GM18511 (cell line): ENCODE results near the gene SPTAN1.
"Not testable (repeated sequence)": the region's sequence is repeated elsewhere in the genome, so short reads cannot be mapped to it uniquely, and the experiment has no call there.

Source experiments
- ATAC-seq: cut with Tn5 transposase; IDR thresholded peaks from one replicate; pipeline ENCODE4 v1.9.1; 2021; ENCODE audit warnings: mild to moderate bottlenecking, moderate library complexity; ENCODE audit not compliant: unreplicated experiment

SPTAN1 gene

DNA sequence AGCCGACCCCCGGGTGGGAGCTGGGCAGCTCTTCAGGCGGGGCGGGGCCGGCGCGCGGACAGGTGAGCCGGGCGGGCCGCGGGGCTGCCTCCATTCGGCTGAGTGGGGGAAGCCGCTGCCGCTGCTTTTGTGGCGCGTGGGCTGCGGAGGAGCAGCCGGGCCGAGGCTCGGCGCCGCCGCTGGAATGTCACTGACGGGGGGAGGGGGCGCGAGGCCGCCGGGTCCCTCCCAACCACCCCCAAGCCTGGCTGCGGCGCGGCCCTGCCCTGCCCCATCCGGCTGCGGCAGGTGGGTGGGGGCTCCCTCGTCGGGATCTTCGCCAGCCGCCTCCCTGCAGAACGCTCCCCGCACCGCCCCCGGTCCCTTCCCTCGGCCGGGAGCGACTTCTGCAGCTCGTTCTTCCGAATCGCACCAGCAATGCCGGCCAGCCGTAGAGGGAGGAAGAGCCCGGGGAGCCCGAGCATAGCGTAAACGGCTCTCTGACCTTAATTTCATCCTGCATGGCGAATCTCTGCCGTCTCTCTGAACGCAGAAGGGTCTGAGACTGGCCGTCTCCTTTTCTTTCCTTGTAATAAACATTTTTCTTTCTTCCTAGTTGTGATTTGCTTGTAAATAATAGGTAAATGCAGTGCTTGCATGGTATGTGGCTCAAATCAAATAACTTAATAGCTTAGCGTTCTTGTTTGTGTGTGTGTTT lies 505 bp downstream of the SPTAN1 start:
- peak; percentile 45 for ATAC-seq

DNA sequence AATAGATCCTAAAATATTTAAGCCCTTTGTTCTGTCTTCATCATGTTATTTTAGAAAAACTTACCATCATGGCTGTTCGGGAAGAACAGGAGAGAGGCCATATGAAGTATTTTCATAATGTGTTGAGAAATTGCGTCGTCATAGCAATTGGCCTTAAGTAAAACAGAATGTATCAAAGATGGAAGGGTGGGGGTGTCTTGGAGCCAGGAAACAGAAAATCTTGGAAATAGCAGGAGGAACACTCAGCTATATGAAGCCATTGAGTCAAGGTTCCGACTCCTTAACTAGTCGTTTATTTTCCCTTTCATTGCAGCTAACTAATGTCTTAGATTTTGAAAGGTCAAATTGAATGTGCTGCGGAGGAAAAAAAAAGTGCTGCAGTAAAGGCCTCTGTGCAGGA lies 1.3 kb downstream of the SPTAN1 start:
- no peak for ATAC-seq

DNA sequence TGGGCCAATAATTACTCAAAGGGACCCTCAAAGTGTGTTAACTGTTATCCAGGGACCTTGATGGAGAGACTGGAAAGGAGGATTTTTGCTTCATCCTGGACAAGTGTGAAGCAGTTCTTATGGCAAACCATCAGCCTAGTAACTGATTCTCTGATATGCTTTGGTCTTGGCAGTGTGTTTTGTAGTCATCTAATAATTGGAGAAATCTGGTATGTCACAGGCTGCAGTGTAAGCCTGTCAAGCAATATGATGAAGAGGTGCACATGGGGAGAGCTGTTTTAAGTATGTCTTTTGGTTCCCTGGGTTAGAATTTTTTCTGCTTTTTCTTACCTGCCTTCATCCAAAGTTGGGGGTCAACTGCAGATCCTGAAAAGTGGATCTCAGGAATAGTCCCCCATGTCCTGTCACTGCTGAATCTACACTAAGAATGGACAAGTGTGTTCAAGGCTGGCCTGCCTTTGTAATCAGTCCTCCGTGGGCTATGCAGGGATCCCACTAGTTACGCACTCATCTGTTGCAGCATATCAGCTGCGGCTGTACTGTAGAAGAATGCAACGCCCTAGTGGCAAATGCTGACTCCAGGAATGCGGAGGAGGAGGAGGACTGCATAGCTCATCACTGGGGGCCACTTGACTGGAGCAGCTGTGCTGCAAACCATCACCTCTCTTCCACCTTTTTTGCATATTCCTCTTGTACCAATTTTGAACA lies 1.9 kb downstream of the SPTAN1 start:
- no peak for ATAC-seq

DNA sequence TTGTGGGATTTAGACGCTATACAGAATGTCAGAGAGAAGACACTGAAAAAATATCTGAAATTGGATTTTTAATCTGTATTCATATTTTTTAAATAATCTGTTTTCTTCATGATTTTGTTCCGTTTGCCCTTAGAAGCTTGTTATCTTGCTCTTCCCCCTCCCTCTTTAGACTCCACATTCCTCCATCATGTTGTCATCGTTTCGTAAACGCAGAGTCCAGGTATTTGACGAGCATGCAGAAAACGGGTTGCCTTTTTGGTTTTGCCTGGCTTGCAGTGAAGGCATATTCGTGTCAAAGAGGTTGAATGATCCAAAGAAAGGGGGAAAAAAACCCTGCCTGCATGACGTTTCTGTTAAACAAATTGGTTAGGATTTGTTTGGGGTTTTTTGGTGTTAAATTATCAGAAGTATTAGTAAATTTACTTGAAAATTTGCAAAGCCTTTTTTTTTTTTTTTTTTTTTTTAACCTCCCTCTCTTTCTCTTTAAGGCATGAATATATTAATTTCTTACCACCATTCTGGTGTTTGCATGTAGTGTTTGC lies 2.9 kb downstream of the SPTAN1 start:
- ATAC-seq, result no peak

DNA sequence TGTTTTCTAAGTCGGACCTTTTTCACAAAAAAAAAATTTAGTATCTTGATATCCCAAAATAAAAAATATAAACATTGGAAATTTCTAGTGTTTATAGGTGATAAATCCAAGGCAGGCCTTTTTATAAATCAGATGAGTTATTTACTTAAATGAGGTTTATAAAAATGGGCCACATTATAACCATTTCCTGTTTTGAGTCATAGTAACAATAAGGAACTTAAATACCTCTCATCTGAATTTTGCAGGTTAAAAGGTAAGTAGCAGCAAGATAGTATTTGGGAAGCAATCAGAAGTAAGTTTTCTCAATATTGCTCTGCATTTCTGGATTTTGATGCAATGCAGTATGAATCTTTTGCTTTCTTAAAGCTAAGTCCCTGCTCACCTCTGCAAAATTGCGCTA lies 3.9 kb downstream of the SPTAN1 start:
- ATAC-seq, result no peak

DNA sequence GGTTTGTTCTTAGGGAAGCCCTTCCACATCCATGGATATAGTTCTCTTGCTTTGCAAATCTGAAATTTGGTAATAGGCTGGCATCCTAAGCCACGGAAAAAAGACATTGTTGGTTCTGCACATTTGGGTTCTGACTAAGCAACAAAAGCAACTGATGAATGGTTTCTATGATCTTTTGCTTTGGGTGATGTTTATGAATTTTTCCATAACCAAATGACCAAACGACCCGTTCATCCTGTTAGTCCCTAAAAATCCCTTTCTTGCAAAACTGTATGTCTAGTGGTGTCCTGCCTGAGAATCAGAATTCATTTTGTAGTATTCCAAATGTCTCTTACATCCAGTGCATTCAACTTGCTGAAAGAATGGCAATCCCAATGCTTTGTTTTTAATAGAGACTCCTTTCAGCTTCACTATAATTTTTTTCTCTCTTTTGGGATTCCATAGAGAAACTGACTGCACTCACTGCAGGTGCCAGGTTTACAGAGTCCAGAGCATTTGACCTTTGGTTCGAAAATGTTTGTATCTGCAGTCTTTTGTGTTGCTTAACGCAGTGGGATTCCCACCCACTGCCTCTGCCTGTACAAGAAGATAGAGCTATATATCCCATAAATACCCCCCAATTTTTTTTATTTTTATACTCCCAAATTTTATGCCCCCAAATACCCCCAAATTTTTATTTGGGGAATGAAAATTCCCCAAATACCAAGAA lies 4.7 kb downstream of the SPTAN1 start:
- ATAC-seq, result no peak

DNA sequence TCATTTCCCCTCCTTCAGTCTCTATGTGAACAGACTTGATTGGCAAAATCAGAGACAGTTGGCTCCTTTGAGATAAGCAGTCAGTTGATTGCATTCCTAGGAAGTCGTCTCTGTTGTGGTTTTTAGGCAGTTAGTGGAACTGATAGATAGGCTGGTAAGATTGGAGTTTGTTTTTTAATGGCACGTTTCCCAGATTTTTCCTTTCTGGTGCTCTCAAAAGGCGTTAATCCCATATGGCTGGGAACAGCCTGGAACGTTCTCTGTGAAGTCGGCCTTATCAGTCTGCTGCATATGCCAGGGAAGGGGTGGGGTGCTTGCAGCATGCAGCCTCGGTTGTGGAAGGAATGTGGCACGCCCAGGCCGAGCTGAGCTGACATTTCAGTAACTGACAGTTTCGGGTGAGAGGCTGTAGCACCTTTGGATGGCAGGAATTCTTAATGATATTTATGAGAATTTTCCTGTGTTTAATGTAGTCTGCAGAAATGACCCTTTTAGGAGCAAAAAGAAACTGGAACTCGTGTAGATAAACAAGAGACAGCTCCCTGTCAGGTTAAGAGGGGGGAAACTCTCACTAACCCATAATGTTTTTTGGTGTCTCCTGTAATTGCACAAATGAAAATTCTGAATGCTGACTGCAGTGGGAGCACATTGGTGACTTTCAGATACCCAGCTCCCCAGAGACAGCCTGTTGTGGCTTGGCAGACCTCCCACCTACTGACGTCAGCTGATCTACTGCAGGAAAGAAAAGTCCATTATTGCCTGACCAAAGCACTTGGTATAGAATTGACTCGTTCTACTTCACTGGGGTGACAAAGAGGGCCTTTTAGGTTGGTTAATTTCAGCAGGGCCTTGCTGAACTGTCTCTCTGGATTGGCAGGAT lies 6.3 kb downstream of the SPTAN1 start:
- peak; percentile 95 for ATAC-seq

DNA sequence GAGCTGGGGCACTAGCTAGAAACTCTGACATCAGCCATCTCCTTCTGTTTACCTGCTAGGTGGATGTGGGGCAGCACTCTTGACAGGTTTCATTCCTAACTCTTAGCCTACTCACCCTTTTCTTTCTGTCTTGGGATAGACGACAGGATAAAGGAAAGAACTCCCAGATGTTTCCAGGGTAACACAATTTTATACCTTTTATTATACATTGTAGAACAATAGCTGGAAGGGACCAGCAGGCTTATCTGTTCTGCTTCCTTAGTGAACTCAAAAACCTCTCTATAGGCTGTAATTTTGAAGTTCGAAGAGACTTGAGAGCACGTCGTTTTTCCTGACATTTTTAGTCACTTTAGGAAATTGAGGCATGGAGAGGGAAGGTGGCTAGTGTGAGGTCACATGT lies 13.2 kb downstream of the SPTAN1 start:
- no peak for ATAC-seq

DNA sequence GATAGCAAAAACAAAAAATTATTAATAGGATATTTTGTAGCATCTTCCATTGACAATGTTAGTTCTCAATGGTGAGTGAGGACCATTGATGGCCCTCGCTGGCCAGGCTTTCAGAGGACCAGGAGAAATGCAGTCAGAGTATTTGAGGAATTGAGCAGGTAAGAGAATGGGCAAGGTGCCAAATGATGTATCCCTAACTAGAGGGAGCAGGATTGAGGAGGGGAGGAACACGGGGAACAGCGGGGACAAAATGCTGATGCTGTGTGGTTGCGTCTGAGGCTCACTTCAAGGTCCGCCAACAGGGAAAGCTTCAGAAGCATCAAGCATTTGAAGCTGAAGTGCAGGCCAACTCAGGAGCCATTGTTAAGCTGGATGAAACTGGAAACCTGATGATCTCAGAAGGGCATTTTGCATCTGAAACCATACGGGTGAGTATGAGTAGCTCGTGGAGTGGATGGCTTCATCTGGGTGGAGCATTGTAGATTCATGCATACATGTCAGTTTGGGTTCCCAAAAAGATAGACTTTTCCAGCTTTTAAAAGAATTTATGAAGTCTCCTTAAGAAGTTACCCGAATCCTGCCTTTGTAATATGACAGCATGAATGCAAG lies 16.2 kb downstream of the SPTAN1 start:
- ATAC-seq, result no peak

DNA sequence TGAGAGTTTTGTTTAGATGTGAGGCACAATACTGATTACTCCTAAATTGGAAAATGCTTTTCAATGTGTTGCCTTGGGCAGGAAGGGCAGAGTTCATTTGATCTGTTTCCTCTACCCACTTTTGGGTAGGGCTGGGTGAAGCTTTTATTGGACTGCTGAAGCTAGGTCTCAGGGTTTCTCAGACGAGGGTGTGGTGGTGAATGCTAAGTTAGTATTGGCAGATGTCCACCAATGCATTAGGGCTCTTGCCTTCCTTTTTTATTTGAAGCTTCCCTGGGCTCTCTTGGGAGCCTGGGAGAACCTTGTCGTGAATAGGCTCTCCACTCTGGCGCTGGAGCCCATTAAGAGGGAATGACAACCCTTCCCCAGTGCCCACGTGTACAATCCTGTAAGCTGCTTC lies 23.1 kb downstream of the SPTAN1 start:
- ATAC-seq, result no peak

DNA sequence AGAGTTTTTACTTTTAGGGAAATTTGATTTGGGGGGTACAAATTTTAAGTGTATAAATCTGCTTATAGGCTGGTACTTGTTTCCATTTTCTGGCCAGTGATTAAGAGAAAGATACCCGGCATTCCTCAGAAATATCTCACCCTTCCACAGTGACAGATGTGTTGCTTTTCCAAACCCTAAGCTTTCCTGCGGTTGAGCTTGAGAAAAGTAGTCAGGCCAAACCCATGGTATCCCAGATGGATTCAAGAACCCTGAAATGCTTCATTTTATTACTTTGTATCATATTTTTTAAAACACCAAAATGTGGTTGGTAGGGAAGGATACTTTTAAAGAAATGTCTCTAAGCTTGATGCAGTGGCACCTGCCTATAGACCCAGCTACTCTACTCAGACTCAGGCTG lies 23.5 kb downstream of the SPTAN1 start:
- no peak for ATAC-seq

DNA sequence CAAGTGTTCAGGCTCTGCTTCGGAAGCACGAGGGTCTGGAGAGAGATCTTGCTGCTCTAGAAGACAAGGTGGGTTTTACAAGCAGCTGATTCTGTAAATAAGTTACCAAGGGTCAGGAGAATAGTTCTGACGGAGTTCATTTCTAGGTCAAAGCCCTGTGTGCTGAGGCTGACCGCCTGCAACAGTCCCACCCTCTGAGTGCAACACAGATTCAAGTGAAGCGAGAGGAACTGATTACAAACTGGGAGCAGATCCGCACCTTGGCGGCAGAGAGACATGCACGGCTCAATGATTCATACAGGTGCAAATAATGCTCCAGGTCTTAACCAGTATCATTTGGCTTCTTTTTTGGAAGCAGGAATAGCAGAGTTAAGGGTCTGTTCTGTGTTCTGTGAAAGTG lies 24.8 kb downstream of the SPTAN1 start:
- ATAC-seq, result no peak

DNA sequence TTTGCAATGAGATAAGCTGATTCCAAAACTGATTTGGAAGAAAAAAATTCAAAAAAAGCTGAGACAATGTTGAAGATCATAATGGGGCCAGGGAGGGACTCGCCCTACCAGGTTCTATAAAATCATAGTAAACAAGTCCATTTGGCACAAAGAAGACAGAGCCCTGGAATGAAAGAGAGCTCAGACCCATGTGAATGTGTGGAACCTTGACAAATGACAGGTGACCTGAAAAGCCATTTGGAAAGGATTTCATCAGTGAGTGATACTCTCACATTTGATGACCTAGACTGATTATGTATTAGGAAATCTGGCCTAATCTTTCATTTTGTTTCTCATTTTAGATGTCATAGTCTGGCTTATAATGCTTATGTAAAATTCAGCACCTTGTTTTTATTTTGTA lies 26.8 kb downstream of the SPTAN1 start:
- no peak for ATAC-seq

DNA sequence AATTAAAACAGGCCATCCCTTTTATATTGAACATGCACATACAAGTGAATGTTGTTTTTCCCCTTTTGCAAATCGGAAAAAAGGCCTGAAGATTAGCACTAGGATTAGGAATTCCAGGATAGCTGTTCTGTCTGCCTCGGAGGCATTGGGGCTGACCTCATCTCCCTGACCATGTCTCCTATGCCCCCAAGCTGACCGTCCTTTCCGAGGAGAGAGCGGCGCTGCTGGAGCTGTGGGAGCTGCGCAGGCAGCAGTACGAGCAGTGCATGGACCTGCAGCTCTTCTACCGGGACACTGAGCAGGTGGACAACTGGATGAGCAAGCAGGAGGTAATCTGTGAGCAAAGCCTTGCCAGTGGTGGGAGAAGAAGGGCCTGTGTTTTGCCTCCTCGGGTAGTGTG lies 28.3 kb downstream of the SPTAN1 start:
- ATAC-seq, result no peak

DNA sequence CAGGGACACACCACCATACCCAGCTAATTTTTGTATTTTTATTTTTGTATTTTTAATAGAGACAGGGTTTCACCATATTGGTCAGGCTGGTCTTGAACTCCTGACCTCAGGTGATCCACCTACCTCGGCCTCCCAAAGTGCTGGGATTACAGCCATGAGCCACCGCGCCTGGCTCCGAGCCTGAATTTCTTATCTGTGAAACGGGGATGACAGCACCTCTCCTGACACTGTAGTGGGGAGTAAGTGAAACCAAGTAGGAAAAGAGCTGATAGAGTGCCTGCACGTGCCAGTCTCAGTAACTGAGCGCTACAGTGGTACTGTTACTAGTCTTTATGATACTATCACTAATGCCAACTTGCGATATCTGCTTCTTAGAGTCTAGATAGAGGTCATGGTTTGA lies 32.8 kb downstream of the SPTAN1 start:
- ATAC-seq, result not testable (repeated sequence)

DNA sequence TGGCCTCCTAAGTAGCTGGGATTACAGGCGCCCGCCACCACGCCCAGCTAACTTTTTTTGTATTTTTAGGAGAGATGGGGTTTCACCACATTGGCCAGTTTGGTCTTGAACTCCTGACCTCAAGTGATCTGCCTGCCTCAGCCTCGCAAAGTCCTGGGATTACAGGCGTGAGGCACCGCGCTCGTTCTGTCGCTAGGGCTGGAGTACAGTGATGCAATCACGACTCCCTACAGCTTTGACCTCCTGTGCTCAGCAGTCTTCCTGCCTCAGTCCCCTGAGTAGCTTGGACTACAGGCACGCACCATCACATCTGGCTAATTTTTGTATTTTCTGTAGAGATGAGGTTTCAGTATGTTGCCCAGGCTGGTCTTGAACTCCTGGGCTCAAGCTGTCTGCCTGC lies 34.5 kb downstream of the SPTAN1 start:
- ATAC-seq, result not testable (repeated sequence)

DNA sequence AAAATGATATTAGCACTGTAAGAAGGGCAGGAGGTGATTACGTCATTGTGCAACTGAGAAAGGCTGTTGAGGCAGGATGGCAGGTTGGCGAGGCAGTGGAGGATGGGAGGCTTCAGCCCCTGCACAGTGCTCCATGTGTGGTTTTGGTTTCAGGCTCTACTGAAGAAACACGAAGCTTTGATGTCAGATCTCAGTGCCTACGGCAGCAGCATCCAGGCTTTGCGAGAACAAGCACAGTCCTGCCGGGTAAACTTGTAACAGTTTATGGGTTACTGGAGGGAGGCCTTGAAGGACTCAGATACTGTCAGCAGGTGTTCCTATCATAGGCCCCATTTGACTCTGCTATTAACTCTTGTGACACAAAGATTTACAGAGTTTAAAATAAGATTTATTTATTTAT lies 35.1 kb downstream of the SPTAN1 start:
- no peak for ATAC-seq

DNA sequence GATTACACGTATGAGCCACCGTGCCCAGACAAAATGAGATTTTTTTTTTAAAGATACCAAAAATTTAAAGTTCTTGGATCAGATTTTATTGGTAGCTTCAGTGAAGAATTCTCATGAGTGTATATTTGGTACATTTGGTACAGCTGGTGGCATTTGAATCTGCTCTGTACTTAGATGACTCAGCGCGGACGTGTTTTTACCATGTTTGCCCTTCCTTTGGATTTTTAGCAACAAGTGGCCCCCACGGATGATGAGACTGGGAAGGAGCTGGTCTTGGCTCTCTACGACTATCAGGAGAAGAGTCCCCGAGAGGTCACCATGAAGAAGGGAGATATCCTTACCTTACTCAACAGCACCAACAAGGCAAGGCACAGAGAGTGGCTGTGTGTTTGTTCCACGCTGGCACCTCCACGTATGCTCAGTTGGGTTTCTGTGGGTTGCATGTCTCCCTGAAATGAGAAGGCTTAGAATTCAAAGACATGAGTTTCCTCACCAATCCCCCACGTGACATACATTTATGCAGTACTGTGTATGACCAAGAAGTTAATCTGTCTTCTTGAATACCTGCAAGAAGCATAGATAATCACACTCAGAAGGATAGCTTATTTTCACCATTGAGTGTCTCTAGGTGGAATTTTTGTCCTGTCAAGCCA lies 36.3 kb downstream of the SPTAN1 start:
- no peak for ATAC-seq

DNA sequence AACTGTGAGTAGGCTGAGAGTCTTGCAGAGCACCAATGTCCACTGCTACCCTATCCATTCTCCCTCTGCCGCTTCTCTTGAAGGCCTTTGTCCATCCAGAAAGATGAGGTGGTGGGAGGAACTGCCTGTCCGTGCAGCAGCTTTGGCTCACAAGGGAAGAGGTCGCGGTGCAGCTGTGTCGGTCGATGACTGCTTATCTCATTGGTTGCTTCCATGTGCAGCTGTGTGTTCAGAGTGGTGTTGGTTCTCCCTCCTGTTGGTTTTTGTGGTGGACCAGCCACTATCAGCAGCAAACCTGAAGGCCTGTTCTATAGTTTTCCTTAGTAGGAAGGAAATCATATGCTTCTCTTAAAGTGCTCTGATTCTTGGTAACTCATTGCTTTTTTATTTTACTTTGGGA lies 40.7 kb downstream of the SPTAN1 start:
- no peak for ATAC-seq

DNA sequence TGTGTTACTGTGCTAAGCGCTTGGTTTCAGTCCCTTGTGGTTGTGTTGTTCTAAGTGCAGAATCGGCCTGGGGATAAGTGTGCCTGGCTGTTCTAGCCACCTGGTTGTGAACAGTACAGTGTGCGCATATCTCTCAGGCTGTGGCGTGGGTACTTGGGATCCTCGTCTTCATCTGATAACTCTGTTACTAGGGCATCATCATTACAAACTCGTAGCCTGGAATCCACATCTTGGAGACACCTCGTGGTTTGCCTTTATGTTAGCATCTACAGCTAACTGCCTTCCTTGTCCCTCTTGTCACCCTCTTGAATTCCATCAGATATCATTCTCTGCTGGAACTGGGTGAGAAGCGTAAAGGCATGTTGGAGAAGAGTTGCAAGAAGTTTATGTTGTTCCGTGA lies 41.5 kb downstream of the SPTAN1 start:
- ATAC-seq, result no peak
